ENCODE results near the gene EIF6.

Gene EIF6

GRCh38 chr20:35284267-35284991 is at the start of gene EIF6:
Gene EIF6 (minus strand): TSS chr20:35284772. CDS start chr20:35284487, 285 bp downstream.
- H3K4me2 ChIP-seq = peak within 1 kb of the TSS; percentile 91
- TF ChIP-seq, protein P1, sequence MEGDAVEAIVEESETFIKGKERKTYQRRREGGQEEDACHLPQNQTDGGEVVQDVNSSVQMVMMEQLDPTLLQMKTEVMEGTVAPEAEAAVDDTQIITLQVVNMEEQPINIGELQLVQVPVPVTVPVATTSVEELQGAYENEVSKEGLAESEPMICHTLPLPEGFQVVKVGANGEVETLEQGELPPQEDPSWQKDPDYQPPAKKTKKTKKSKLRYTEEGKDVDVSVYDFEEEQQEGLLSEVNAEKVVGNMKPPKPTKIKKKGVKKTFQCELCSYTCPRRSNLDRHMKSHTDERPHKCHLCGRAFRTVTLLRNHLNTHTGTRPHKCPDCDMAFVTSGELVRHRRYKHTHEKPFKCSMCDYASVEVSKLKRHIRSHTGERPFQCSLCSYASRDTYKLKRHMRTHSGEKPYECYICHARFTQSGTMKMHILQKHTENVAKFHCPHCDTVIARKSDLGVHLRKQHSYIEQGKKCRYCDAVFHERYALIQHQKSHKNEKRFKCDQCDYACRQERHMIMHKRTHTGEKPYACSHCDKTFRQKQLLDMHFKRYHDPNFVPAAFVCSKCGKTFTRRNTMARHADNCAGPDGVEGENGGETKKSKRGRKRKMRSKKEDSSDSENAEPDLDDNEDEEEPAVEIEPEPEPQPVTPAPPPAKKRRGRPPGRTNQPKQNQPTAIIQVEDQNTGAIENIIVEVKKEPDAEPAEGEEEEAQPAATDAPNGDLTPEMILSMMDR (conservative IDR thresholded peaks at IDR 0.05; ENCODE audit: low read depth, low read length) = no peak
- H4K20me1 ChIP-seq (ENCODE audit: insufficient read depth) = no peaks in the 10 kb centered on the region
- peak within 1 kb of the TSS; percentile 99 for H2AFZ ChIP-seq (ENCODE audit: low read depth)
- peak within 1 kb of the TSS; percentile 83 for H3K9ac ChIP-seq
- peaks cover 19% of the 10 kb centered on the region; the same call in 1 of the 2 replicates for H3K36me3 ChIP-seq (ENCODE audit: insufficient read depth)
- H3K27me3 ChIP-seq (ENCODE audit: insufficient read depth, low read depth) = peaks cover 5% of the 10 kb centered on the region; the same call in 1 of the 2 replicates
- peaks cover 16% of the 10 kb centered on the region for H3K4me1 ChIP-seq (ENCODE audit: low read depth, poor library complexity, severe bottlenecking)
- peaks cover 33% of the 10 kb centered on the region for H3K79me2 ChIP-seq (ENCODE audit: insufficient read depth, low read depth)
- peak within 1 kb of the TSS; percentile 38 for H3K4me3 ChIP-seq (IDR thresholded peaks at IDR 0.05; ENCODE audit: insufficient read depth, low read depth, low read length)
- H3K27ac ChIP-seq = peak within 1 kb of the TSS; percentile 46

DNA sequence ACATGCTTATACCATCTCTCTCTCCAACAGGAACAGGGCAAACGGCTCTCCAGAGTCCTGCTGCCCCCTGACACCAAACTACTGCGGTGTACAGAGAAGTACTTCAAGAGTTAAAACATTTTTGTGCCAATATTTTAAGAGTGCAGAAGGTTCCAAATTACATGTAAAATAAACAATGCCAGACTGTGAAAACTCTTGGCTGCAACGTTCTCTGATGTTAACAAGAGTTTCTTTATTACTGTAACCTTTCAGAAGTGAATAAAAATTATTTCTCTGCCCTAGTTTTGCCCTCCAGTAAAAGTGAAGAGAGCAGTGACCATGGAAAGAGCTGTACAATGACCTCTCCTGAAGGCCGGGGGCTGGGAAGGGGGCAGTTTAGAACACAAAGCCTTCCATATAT is 49.0 kb upstream of the EIF6 start:
- no peak overlapping the region for H3K27ac ChIP-seq

GRCh38 chr20:35332540-35333200 is 48.1 kb upstream of the EIF6 start:
- TF ChIP-seq, protein P1 (conservative IDR thresholded peaks at IDR 0.05; ENCODE audit: low read depth, low read length) = no peak
- Histone ChIP-seq H3K27ac (no peak overlapping the region), H3K9ac (no peak overlapping the region), H4K20me1 (ENCODE audit: insufficient read depth) (no peaks in the 10 kb centered on the region), H3K4me2 (no peak overlapping the region), H3K79me2 (ENCODE audit: insufficient read depth, low read depth) (no peaks in the 10 kb centered on the region), H3K4me1 (ENCODE audit: low read depth, poor library complexity, severe bottlenecking) (peaks cover 6% of the 10 kb centered on the region), H3K4me3 (IDR thresholded peaks at IDR 0.05; ENCODE audit: insufficient read depth, low read depth, low read length) (no peak overlapping the region), H2AFZ (ENCODE audit: low read depth) (no peak overlapping the region), H3K27me3 (ENCODE audit: insufficient read depth, low read depth) (no peaks in the 10 kb centered on the region), H3K36me3 (ENCODE audit: insufficient read depth) (no peaks in the 10 kb centered on the region)

More for the DNA sequence above, 49.0 kb upstream of the EIF6 start:
- H3K9ac ChIP-seq = no peak overlapping the region
- no peak overlapping the region for H3K4me3 ChIP-seq (IDR thresholded peaks at IDR 0.05; ENCODE audit: insufficient read depth, low read depth, low read length)
- H3K79me2 ChIP-seq (ENCODE audit: insufficient read depth, low read depth) = no peaks in the 10 kb centered on the region
- H3K27me3 ChIP-seq (ENCODE audit: insufficient read depth, low read depth) = no peaks in the 10 kb centered on the region
- no peak overlapping the region for H3K4me2 ChIP-seq
- no peak overlapping the region for H2AFZ ChIP-seq (ENCODE audit: low read depth)
- H3K4me1 ChIP-seq (ENCODE audit: low read depth, poor library complexity, severe bottlenecking) = peaks cover 6% of the 10 kb centered on the region
- H4K20me1 ChIP-seq (ENCODE audit: insufficient read depth) = no peaks in the 10 kb centered on the region
- no peaks in the 10 kb centered on the region for H3K36me3 ChIP-seq (ENCODE audit: insufficient read depth)
- TF ChIP-seq, protein P1 (conservative IDR thresholded peaks at IDR 0.05; ENCODE audit: low read depth, low read length) = no peak

DNA sequence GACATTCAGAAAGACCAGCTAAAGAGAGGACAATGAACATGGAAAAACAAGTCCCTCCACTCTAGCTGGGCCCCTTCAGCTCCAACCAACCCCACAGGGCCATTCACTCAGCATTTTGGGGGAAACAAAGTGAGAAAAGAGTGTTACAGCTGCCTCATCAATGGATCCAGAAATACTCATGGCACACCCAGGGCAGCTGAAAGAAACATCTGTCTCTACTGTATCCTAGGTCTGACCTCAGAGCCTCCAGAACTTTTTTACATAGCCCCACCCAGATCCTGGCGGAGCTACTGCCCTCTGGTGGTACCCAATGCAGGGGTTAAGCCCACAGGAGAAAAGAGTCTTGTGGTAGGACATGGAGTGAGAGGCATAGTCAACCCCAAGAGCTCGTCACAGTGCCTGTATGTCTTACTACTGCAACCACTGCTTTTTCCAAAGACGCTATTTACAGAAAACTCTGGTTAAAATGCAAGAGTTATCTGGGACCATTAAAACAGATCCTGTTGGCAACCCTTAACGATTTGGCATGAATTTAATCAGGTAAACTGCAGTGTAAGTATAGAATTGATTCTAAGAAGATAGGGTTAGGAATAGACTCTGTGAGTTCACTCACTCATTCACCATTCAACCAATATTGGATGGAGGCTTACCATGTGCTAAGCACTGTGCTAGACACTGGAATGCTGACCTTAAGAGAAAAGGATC is 45.0 kb upstream of the EIF6 start:
- TF ChIP-seq, protein P1 (conservative IDR thresholded peaks at IDR 0.05; ENCODE audit: low read depth, low read length) = peak; percentile 75
- Histone ChIP-seq H3K79me2 (ENCODE audit: insufficient read depth, low read depth) (no peaks in the 10 kb centered on the region), H3K27me3 (ENCODE audit: insufficient read depth, low read depth) (no peaks in the 10 kb centered on the region), H3K36me3 (ENCODE audit: insufficient read depth) (no peaks in the 10 kb centered on the region), H4K20me1 (ENCODE audit: insufficient read depth) (no peaks in the 10 kb centered on the region), H3K27ac (no peak overlapping the region), H3K4me3 (IDR thresholded peaks at IDR 0.05; ENCODE audit: insufficient read depth, low read depth, low read length) (no peak overlapping the region), H3K4me2 (no peak overlapping the region), H2AFZ (ENCODE audit: low read depth) (no peak overlapping the region), H3K4me1 (ENCODE audit: low read depth, poor library complexity, severe bottlenecking) (peaks cover 6% of the 10 kb centered on the region), H3K9ac (no peak overlapping the region)

Data from KMS-11 (cell line).